Endodermal cell (in vitro differentiated cells): ENCODE results near the gene C4orf54. TPM values are rescaled to one million over a fixed set of nuclear protein-coding genes. Genes with fewer than 3 reads are reported as not detected.

Experiments used
- DNase-seq: peaks from one replicate; pipeline ENCODE4 v3.0.0-alpha.2; 2017
- H3K27ac ChIP-seq: 2 replicates; pipeline ENCODE4 v1.5.1; 2013; ENCODE audit warnings: mild to moderate bottlenecking, low read depth, low read length, moderate library complexity
- H3K27me3 ChIP-seq: 2 replicates; pipeline ENCODE4 v1.6.1; 2013; ENCODE audit warnings: mild to moderate bottlenecking, low read length, moderate library complexity; ENCODE audit not compliant: insufficient read depth, control insufficient read depth, poor library complexity, severe bottlenecking
- H3K36me3 ChIP-seq: 2 replicates; pipeline ENCODE4 v1.7.0; 2013; ENCODE audit warnings: mild to moderate bottlenecking, low read length, moderate library complexity; ENCODE audit not compliant: control insufficient read depth, insufficient read depth
- H3K4me1 ChIP-seq: one replicate; pipeline ENCODE4 v1.7.0; 2013; ENCODE audit warnings: low read length; ENCODE audit not compliant: control insufficient read depth, insufficient read depth
- H3K4me3 ChIP-seq: 2 replicates; pipeline ENCODE4 v1.5.1; 2013; ENCODE audit warnings: mild to moderate bottlenecking, low read length, moderate library complexity
- H3K9ac ChIP-seq: 2 replicates; pipeline ENCODE4 v1.6.1; 2013; ENCODE audit warnings: mild to moderate bottlenecking, low read length, moderate library complexity; ENCODE audit not compliant: poor library complexity, severe bottlenecking; ENCODE audit errors: extremely low read depth
- H3K9me3 ChIP-seq: 2 replicates; pipeline ENCODE4 v1.6.1; 2013; ENCODE audit warnings: mild to moderate bottlenecking, low read length, moderate library complexity; ENCODE audit not compliant: control insufficient read depth
- H3K27ac Mint-ChIP-seq: 2 replicates; pipeline ENCODE4 v1.8.0; 2020; ENCODE audit warnings: mixed read lengths
- H3K27me3 Mint-ChIP-seq: 2 replicates; pipeline ENCODE4 v1.8.0; 2021; ENCODE audit warnings: mild to moderate bottlenecking, mixed read lengths; ENCODE audit not compliant: insufficient read depth
- H3K36me3 Mint-ChIP-seq: 2 replicates; pipeline ENCODE4 v1.8.0; 2020; ENCODE audit warnings: low read depth, mixed read lengths
- H3K4me1 Mint-ChIP-seq: 2 replicates; pipeline ENCODE4 v1.8.0; 2020; ENCODE audit warnings: mixed read lengths
- H3K4me3 Mint-ChIP-seq: 2 replicates; pipeline ENCODE4 v1.8.0; 2020; ENCODE audit warnings: mild to moderate bottlenecking, moderate library complexity, mixed read lengths
- H3K9me3 Mint-ChIP-seq: 2 replicates; pipeline ENCODE4 v1.8.0; 2020; ENCODE audit warnings: mild to moderate bottlenecking, mixed read lengths
- CTCF ChIP-seq: fragments of 200-600 bp; sonication (generic); conservative IDR thresholded peaks from 2 replicates; pipeline ENCODE4 v1.5.0; 2021; ENCODE audit warnings: antibody characterized with exemption, mild to moderate bottlenecking
- WGBS, 2 experiments: methylation state at CpG; one replicate each; pipeline versions ENCODE4 v1.1.5 to v1.1.7; 2013; ENCODE audit warnings: missing lambda C conversion rate in 2 of 2, mixed read lengths in 1 of 2; ENCODE audit not compliant: insufficient coverage in 1 of 2, insufficient read length in 1 of 2; 5-methylcytosine and 5-hydroxymethylcytosine counted together
- total RNA-seq, 2 donors: library from RNA; stranded (reverse); fragmentation: NEBNext Ultra II Directional in 1 of 2; extraction: Animal tissue kit (Norgen Biotek cat#: 25700) in 1 of 2; gene quantifications; 2 replicates in 1 of 2; 3 replicates in 1 of 2; pipeline ENCODE4 v1.2.1, GENCODE V29; 2021

Gene C4orf54
- total RNA-seq, 2 donors from 2014 or later = not detected

- Mint-ChIP-seq H3K9me3 (peaks cover 8% of the 10 kb centered on the region), H3K27me3 (no peaks in the 10 kb centered on the region), H3K4me1 (no peaks in the 10 kb centered on the region), H3K27ac (no peak overlapping the region), H3K36me3 (no peaks in the 10 kb centered on the region), H3K4me3 (no peak overlapping the region)
- Histone ChIP-seq H3K27ac (no peak overlapping the region), H3K9me3 (peaks cover 9% of the 10 kb centered on the region), H3K27me3 (no peaks in the 10 kb centered on the region), H3K9ac (no peak overlapping the region), H3K36me3 (no peaks in the 10 kb centered on the region), H3K4me3 (no peak overlapping the region), H3K4me1 (no peaks in the 10 kb centered on the region)
- WGBS, 2 experiments = 76 to 83% methylated on average over 1 of the region's 1 CpG
- TF ChIP-seq CTCF = no peak
- no peak for DNase-seq
Measured at GRCh38 chr4:99687120-99687519, 29.5 kb upstream of the C4orf54 start.

GRCh38 chr4:99685234-99685633, 27.6 kb upstream of the C4orf54 start:
- 93% methylated on average over 2 of the region's 2 CpGs; no CpG with 5 or more reads in 1 of the 2 experiments for WGBS, 2 experiments

GRCh38 chr4:99683895-99684294, 26.3 kb upstream of the C4orf54 start:
- H3K9me3 Mint-ChIP-seq = peaks cover 4% of the 10 kb centered on the region
- WGBS, 2 experiments = 89 to 100% methylated on average over 2 to 4 of the region's 4 CpGs
- Histone ChIP-seq H3K4me1 (no peaks in the 10 kb centered on the region), H3K4me3 (no peak overlapping the region), H3K9ac (no peak overlapping the region), H3K9me3 (no peaks in the 10 kb centered on the region), H3K27me3 (no peaks in the 10 kb centered on the region), H3K27ac (no peak overlapping the region), H3K36me3 (no peaks in the 10 kb centered on the region)
- H3K4me1 Mint-ChIP-seq = peaks cover 2% of the 10 kb centered on the region
- no peak for DNase-seq
- no peak for TF ChIP-seq CTCF
- no peaks in the 10 kb centered on the region for H3K27me3 Mint-ChIP-seq
- no peak overlapping the region for H3K4me3 Mint-ChIP-seq
- H3K27ac Mint-ChIP-seq = no peak overlapping the region
- no peaks in the 10 kb centered on the region for H3K36me3 Mint-ChIP-seq

More at GRCh38 chr4:99685234-99685633, 27.6 kb upstream of the C4orf54 start:
- Mint-ChIP-seq H3K4me3 (no peak overlapping the region), H3K9me3 (peaks cover 4% of the 10 kb centered on the region), H3K36me3 (no peaks in the 10 kb centered on the region), H3K27me3 (no peaks in the 10 kb centered on the region), H3K27ac (no peak overlapping the region), H3K4me1 (no peaks in the 10 kb centered on the region)
- Histone ChIP-seq H3K27ac (no peak overlapping the region), H3K9ac (no peak overlapping the region), H3K27me3 (no peaks in the 10 kb centered on the region), H3K4me1 (no peaks in the 10 kb centered on the region), H3K9me3 (no peaks in the 10 kb centered on the region), H3K36me3 (no peaks in the 10 kb centered on the region), H3K4me3 (no peak overlapping the region)
- DNase-seq = no peak
- no peak for TF ChIP-seq CTCF
